HG03571 (cell line): Measurements from ENCODE around the gene PLS1.

ENCODE experiments used
- ATAC-seq: cut with Tn5 transposase; IDR thresholded peaks from one replicate; pipeline ENCODE4 v1.9.1; 2021; ENCODE audit not compliant: unreplicated experiment

PLS1 gene

GRCh38 chr3:142636664-142637063 lies 40.5 kb downstream of the PLS1 start:
- ATAC-seq: no peak

- no peak for ATAC-seq
Measured at GRCh38 chr3:142638291-142638690, 42.1 kb downstream of the PLS1 start.

GRCh38 chr3:142641504-142641903 lies 45.3 kb downstream of the PLS1 start:
- ATAC-seq: no peak

GRCh38 chr3:142642956-142643355 lies 46.8 kb downstream of the PLS1 start:
- no peak for ATAC-seq

GRCh38 chr3:142644502-142644901 lies 48.3 kb downstream of the PLS1 start:
- ATAC-seq: no peak

- ATAC-seq: no peak
Measured at GRCh38 chr3:142645236-142645793, 49.1 kb downstream of the PLS1 start.

GRCh38 chr3:142646020-142646785 lies 50.0 kb downstream of the PLS1 start:
- no peak for ATAC-seq

GRCh38 chr3:142647856-142648255 lies 51.7 kb downstream of the PLS1 start:
- ATAC-seq: no peak

- ATAC-seq: no peak
Measured at GRCh38 chr3:142648950-142649349, 52.8 kb downstream of the PLS1 start.

GRCh38 chr3:142650001-142650693 lies 54.0 kb downstream of the PLS1 start:
- no peak for ATAC-seq

GRCh38 chr3:142651711-142652110 lies 55.5 kb downstream of the PLS1 start:
- no peak for ATAC-seq

GRCh38 chr3:142652826-142653292 lies 56.7 kb downstream of the PLS1 start:
- no peak for ATAC-seq

GRCh38 chr3:142656575-142656974 lies 60.4 kb downstream of the PLS1 start:
- ATAC-seq: no peak

- ATAC-seq: no peak
Measured at GRCh38 chr3:142657033-142657432, 60.8 kb downstream of the PLS1 start.

- ATAC-seq: no peak
Measured at GRCh38 chr3:142660383-142660782, 64.2 kb downstream of the PLS1 start.

GRCh38 chr3:142660893-142661292 lies 64.7 kb downstream of the PLS1 start:
- no peak for ATAC-seq

- ATAC-seq: no peak
Measured at GRCh38 chr3:142663865-142664264, 67.7 kb downstream of the PLS1 start.

- ATAC-seq: no peak
Measured at GRCh38 chr3:142664311-142664710, 68.1 kb downstream of the PLS1 start.

- ATAC-seq: no peak
Measured at GRCh38 chr3:142664819-142665218, 68.6 kb downstream of the PLS1 start.

- ATAC-seq: no peak
Measured at GRCh38 chr3:142670120-142670519, 73.9 kb downstream of the PLS1 start.

- no peak for ATAC-seq
Measured at GRCh38 chr3:142676151-142676550, 80.0 kb downstream of the PLS1 start.

GRCh38 chr3:142680710-142681109 lies 84.5 kb downstream of the PLS1 start:
- ATAC-seq: no peak
